ENCODE results near the gene TOM1L2.

Gene TOM1L2

GRCh38 chr17:17830269-17830567 is 142.0 kb downstream of the TOM1L2 start:
- peak overlapping the region; percentile 36; the same call in 1 of the 2 replicates for H3K4me2 ChIP-seq

GRCh38 chr17:17827826-17828621 is 144.2 kb downstream of the TOM1L2 start:
- Histone ChIP-seq H3K27ac (no peak overlapping the region), H3K4me2 (no peak overlapping the region), H3K4me3 (IDR thresholded peaks at IDR 0.05; ENCODE audit: insufficient read depth, low read depth, low read length) (no peak overlapping the region), H3K27me3 (ENCODE audit: insufficient read depth, low read depth) (no peaks in the 10 kb centered on the region), H2AFZ (ENCODE audit: low read depth) (no peak overlapping the region), H3K4me1 (ENCODE audit: low read depth, poor library complexity, severe bottlenecking) (peaks cover 71% of the 10 kb centered on the region), H4K20me1 (ENCODE audit: insufficient read depth) (no peaks in the 10 kb centered on the region), H3K9ac (no peak overlapping the region), H3K79me2 (ENCODE audit: insufficient read depth, low read depth) (peaks cover 60% of the 10 kb centered on the region), H3K36me3 (ENCODE audit: insufficient read depth) (no peaks in the 10 kb centered on the region)
- TF ChIP-seq CTCF (conservative IDR thresholded peaks at IDR 0.05; ENCODE audit: low read depth, low read length), result no peak

More at GRCh38 chr17:17830269-17830567, 142.0 kb downstream of the TOM1L2 start:
- Histone ChIP-seq H3K36me3 (ENCODE audit: insufficient read depth) (no peaks in the 10 kb centered on the region), H2AFZ (ENCODE audit: low read depth) (no peak overlapping the region), H3K9ac (no peak overlapping the region), H3K27me3 (ENCODE audit: insufficient read depth, low read depth) (no peaks in the 10 kb centered on the region), H3K4me1 (ENCODE audit: low read depth, poor library complexity, severe bottlenecking) (peaks cover 76% of the 10 kb centered on the region), H4K20me1 (ENCODE audit: insufficient read depth) (no peaks in the 10 kb centered on the region), H3K79me2 (ENCODE audit: insufficient read depth, low read depth) (peaks cover 65% of the 10 kb centered on the region), H3K27ac (peak overlapping the region; percentile 60), H3K4me3 (IDR thresholded peaks at IDR 0.05; ENCODE audit: insufficient read depth, low read depth, low read length) (no peak overlapping the region)
- no peak for TF ChIP-seq CTCF (conservative IDR thresholded peaks at IDR 0.05; ENCODE audit: low read depth, low read length)

- no peaks in the 10 kb centered on the region for H3K36me3 ChIP-seq (ENCODE audit: insufficient read depth)
- H3K4me1 ChIP-seq (ENCODE audit: low read depth, poor library complexity, severe bottlenecking), result peaks cover 73% of the 10 kb centered on the region
- H3K4me2 ChIP-seq, result no peak overlapping the region
- no peak overlapping the region for H3K27ac ChIP-seq
- no peaks in the 10 kb centered on the region for H3K27me3 ChIP-seq (ENCODE audit: insufficient read depth, low read depth)
- H3K4me3 ChIP-seq (IDR thresholded peaks at IDR 0.05; ENCODE audit: insufficient read depth, low read depth, low read length), result no peak overlapping the region
- H3K79me2 ChIP-seq (ENCODE audit: insufficient read depth, low read depth), result peaks cover 60% of the 10 kb centered on the region
- H3K9ac ChIP-seq, result no peak overlapping the region
- TF ChIP-seq CTCF (conservative IDR thresholded peaks at IDR 0.05; ENCODE audit: low read depth, low read length), result no peak
- no peaks in the 10 kb centered on the region for H4K20me1 ChIP-seq (ENCODE audit: insufficient read depth)
- H2AFZ ChIP-seq (ENCODE audit: low read depth), result no peak overlapping the region
Measured at GRCh38 chr17:17826942-17827785, 145.0 kb downstream of the TOM1L2 start.

- no peaks in the 10 kb centered on the region for H4K20me1 ChIP-seq (ENCODE audit: insufficient read depth)
- peaks cover 82% of the 10 kb centered on the region for H3K4me1 ChIP-seq (ENCODE audit: low read depth, poor library complexity, severe bottlenecking)
- H3K9ac ChIP-seq, result no peak overlapping the region
- H2AFZ ChIP-seq (ENCODE audit: low read depth), result no peak overlapping the region
- no peak overlapping the region for H3K27ac ChIP-seq
- no peak overlapping the region for H3K4me2 ChIP-seq
- H3K36me3 ChIP-seq (ENCODE audit: insufficient read depth), result no peaks in the 10 kb centered on the region
- no peak overlapping the region for H3K4me3 ChIP-seq (IDR thresholded peaks at IDR 0.05; ENCODE audit: insufficient read depth, low read depth, low read length)
- H3K27me3 ChIP-seq (ENCODE audit: insufficient read depth, low read depth), result no peaks in the 10 kb centered on the region
- H3K79me2 ChIP-seq (ENCODE audit: insufficient read depth, low read depth), result peaks cover 62% of the 10 kb centered on the region
- no peak for TF ChIP-seq CTCF (conservative IDR thresholded peaks at IDR 0.05; ENCODE audit: low read depth, low read length)
Measured at GRCh38 chr17:17826342-17826713, 145.9 kb downstream of the TOM1L2 start.
